Vagina (tissue), 2 donors: ENCODE results near the gene CUL9. TPM values are rescaled to one million over a fixed set of nuclear protein-coding genes. Genes with fewer than 3 reads are reported as not detected.
A peak's percentile ranks its signal among the peaks of the same experiment; 100 is the strongest.

Experiments
- DNase-seq, 2 donors: peaks; one replicate each; pipeline ENCODE4 v3.0.0-alpha.2; 2017; ENCODE audit errors: extremely low spot score in 2 of 2
- H3K27ac ChIP-seq: fragments of 200-600 bp; sonication (generic); one replicate; pipeline ENCODE4 v1.5.1; 2019
- H3K27me3 ChIP-seq: fragments of 200-600 bp; sonication (generic); one replicate; pipeline ENCODE4 v1.5.1; 2019
- H3K36me3 ChIP-seq, 2 donors: fragments of 200-600 bp; sonication (generic); one replicate each; pipeline ENCODE4 v1.5.1; 2017 to 2019
- H3K4me1 ChIP-seq: fragments of 200-600 bp; sonication (generic); one replicate; pipeline ENCODE4 v1.5.1; 2019
- H3K4me3 ChIP-seq, 2 donors: fragments of 200-600 bp; sonication (generic); 1 replicate in 1 of 2; 2 replicates in 1 of 2; pipeline ENCODE4 v1.5.1; 2016 to 2019
- H3K9me3 ChIP-seq: fragments of 200-600 bp; sonication (generic); one replicate; pipeline ENCODE4 v1.5.1; 2019
- CTCF ChIP-seq, 3 experiments: fragments of 450-650 bp in 2 of 3; fragments of 200-600 bp in 1 of 3; sonication (generic) in 1 of 3; IDR thresholded peaks; one replicate each; pipeline ENCODE4 v1.5.1; 2017 to 2019; ENCODE audit warnings: antibody characterized with exemption in 3 of 3, mild to moderate bottlenecking in 2 of 3, moderate library complexity in 2 of 3
- POLR2A ChIP-seq, 2 donors: fragments of 450-650 bp; IDR thresholded peaks; one replicate each; pipeline ENCODE4 v1.6.1; 2017; ENCODE audit warnings: antibody characterized with exemption in 2 of 2, mild to moderate bottlenecking in 2 of 2, moderate library complexity in 2 of 2
- POLR2AphosphoS5 ChIP-seq, 2 donors: sonication (generic); formaldehyde crosslinking; IDR thresholded peaks; one replicate each; pipeline ENCODE4 v1.9.0; 2017; ENCODE audit warnings: antibody characterized with exemption in 2 of 2, mild to moderate bottlenecking in 2 of 2, low read depth in 1 of 2; ENCODE audit not compliant: insufficient read depth in 1 of 2
- intact Hi-C: fragments of 100-400 bp; cut with DNase I; formaldehyde crosslinking; loops from one replicate; pipeline ENCODE4 v1.15.1; 2023
- total RNA-seq: library from RNA; depleted of rRNA; stranded (reverse); fragments of >200 nt; gene quantifications from one replicate; pipeline ENCODE4 v1.2.3, GENCODE V29; 2016

CUL9 gene
- total RNA-seq, 1 donor from 2014 or later, result 49.1 TPM

GRCh38 chr6:43180058-43180457, 1.9 kb upstream of the CUL9 start:
- Histone ChIP-seq H3K36me3 (peaks cover 0 to 44% of the 10 kb centered on the region in 2 donors), H3K27ac (no peak overlapping the region), H3K4me3 (no peak overlapping the region), H3K4me1 (peaks cover 34% of the 10 kb centered on the region), H3K9me3 (no peaks in the 10 kb centered on the region), H3K27me3 (no peaks in the 10 kb centered on the region)
- intact Hi-C loops, result no loop called here
- DNase-seq, result no peak
- TF ChIP-seq POLR2A (IDR thresholded peaks at IDR 0.05) (no peak), CTCF (IDR thresholded peaks at IDR 0.05) (no peak), POLR2AphosphoS5 (IDR thresholded peaks at IDR 0.05; ENCODE audit: insufficient read depth in 1 of 2, low read depth in 1 of 2) (no peak)

DNA sequence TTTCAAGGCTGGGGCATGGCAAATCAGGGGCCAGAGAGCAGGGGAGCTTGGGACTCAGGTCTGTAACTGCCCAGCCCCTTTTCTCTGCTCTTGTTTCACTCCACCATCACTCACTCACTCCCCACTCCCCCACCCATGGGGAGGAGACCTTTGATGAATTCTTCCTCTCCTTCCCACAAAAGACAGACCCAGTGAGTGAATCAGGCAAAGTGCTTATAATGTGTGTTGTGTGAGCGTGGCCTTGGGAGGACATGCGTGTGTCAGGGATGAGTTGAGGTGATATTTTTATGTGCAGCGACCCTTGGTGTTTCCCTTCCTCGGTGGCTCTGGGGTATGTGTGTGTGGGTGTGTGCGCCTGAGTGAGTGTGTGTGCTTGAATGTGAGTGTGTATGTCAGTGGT, 1.0 kb upstream of the CUL9 start:
- TF ChIP-seq POLR2A (IDR thresholded peaks at IDR 0.05) (no peak), CTCF (IDR thresholded peaks at IDR 0.05) (no peak)
- no peak overlapping the region for H3K4me3 ChIP-seq
- intact Hi-C loops, result no loop called here
- DNase-seq, result no peak
- H3K27me3 ChIP-seq, result no peaks in the 10 kb centered on the region
- H3K27ac ChIP-seq, result peak overlapping the region; percentile 75
- H3K36me3 ChIP-seq, result peaks cover 0 to 40% of the 10 kb centered on the region in 2 donors
- no peaks in the 10 kb centered on the region for H3K9me3 ChIP-seq
- H3K4me1 ChIP-seq, result peaks cover 25% of the 10 kb centered on the region

GRCh38 chr6:43181621-43181941, 415 bp upstream of the CUL9 start:
- Histone ChIP-seq H3K27me3 (no peaks in the 10 kb centered on the region), H3K27ac (peak overlapping the region; percentile 75), H3K9me3 (no peaks in the 10 kb centered on the region), H3K4me1 (peaks cover 24% of the 10 kb centered on the region), H3K36me3 (peaks cover 0 to 37% of the 10 kb centered on the region in 2 donors), H3K4me3 (peak overlapping the region; percentile 76 to 91)
- no peak for TF ChIP-seq POLR2AphosphoS5 (IDR thresholded peaks at IDR 0.05; ENCODE audit: insufficient read depth in 1 of 2, low read depth in 1 of 2)
- no peak for TF ChIP-seq POLR2A (IDR thresholded peaks at IDR 0.05)
- DNase-seq, result no peak
- intact Hi-C loops, result no loop called here

DNA sequence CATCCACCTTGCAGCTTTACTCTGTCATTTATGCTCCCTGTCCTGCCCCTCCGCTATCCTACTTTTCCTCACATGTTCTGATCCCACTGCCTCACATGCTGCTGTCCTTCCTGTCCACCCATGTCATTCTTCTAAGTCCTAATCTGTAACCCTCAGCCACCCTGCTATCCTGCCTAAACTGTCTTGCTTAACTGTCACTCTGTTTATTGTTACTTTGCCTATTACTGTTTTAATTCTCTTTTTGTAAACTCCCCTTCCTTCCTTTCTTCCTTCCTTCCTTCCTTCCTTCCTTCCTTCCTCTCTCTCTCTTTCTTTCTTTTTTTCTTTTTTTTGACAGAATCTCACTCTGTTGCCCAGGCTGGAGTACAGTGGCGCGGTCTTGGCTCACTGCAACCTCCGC, 1.4 kb downstream of the CUL9 start:
- Histone ChIP-seq H3K36me3 (peaks cover 0 to 37% of the 10 kb centered on the region in 2 donors), H3K4me3 (no peak overlapping the region), H3K4me1 (peaks cover 30% of the 10 kb centered on the region), H3K27ac (no peak overlapping the region), H3K9me3 (no peaks in the 10 kb centered on the region), H3K27me3 (no peaks in the 10 kb centered on the region)
- TF ChIP-seq CTCF (IDR thresholded peaks at IDR 0.05) (no peak), POLR2AphosphoS5 (IDR thresholded peaks at IDR 0.05; ENCODE audit: insufficient read depth in 1 of 2, low read depth in 1 of 2) (no peak), POLR2A (IDR thresholded peaks at IDR 0.05) (no peak)
- intact Hi-C loops, result no loop called here
- no peak for DNase-seq

DNA sequence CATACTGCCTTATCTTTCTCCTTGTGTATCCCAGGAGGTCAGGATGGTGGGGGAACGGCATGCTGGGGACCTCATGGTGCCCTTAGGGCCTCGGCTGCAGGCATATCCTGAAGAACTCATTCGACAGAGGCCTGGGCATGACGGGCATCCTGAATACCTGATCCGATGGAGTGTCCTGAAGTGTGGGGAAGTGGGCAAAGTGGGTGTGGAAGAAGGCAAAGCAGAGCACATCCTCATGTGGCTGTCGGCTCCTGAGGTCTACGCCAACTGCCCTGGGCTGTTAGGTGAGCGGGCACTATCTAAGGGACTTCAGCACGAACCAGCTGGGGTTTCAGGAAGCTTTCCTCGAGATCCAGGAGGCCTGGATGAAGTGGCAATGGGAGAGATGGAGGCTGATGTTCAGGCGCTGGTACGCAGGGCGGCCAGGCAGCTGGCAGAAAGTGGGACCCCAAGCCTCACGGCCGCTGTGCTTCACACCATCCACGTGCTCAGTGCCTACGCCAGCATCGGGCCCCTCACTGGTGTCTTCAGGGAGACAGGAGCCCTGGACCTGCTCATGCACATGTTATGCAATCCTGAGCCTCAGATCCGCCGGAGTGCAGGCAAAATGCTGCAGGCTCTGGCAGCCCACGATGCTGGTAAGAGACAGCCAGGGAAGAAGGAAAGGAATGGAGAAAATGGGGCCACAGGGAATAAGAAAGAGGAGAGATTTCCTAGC, 2.4 kb downstream of the CUL9 start:
- no peak for DNase-seq
- Histone ChIP-seq H3K36me3 (peaks cover 0 to 32% of the 10 kb centered on the region in 2 donors), H3K4me1 (peaks cover 30% of the 10 kb centered on the region), H3K27ac (no peak overlapping the region), H3K4me3 (no peak overlapping the region), H3K9me3 (no peaks in the 10 kb centered on the region), H3K27me3 (no peaks in the 10 kb centered on the region)
- TF ChIP-seq POLR2A (IDR thresholded peaks at IDR 0.05), result no peak
- TF ChIP-seq CTCF (IDR thresholded peaks at IDR 0.05), result no peak
- no peak for TF ChIP-seq POLR2AphosphoS5 (IDR thresholded peaks at IDR 0.05; ENCODE audit: insufficient read depth in 1 of 2, low read depth in 1 of 2)
- intact Hi-C loops, result no loop called here
